SK-N-MC (cell line): Measurements from ENCODE around the gene CFAP119.

Experiments used
- EZH2 ChIP-seq: fragments of 200-600 bp; sonication (generic); IDR thresholded peaks from one replicate; pipeline ENCODE4 v1.6.1; 2017; ENCODE audit warnings: antibody characterized with exemption
- POLR2AphosphoS5 ChIP-seq: IDR thresholded peaks from 2 replicates; pipeline ENCODE4 v1.6.1; 2012; ENCODE audit warnings: mild to moderate bottlenecking, low read depth, low read length, borderline replicate concordance

GRCh38 chr16:30757316-30757715 is 4.5 kb downstream of the CFAP119 start:
- TF ChIP-seq POLR2AphosphoS5, result no peak
- TF ChIP-seq EZH2, result no peak
